Pancreas (tissue), 10 donors: Measurements from ENCODE around the gene TMEM187. TPM values are rescaled to one million over a fixed set of nuclear protein-coding genes. Genes with fewer than 3 reads are reported as not detected.

ENCODE experiments used
- ATAC-seq, 4 donors: fragments of 200-7000 bp; cut with Tn5 transposase; one replicate each; pipeline versions ENCODE4 v1.8.0 to v1.9.1; 2020; ENCODE audit warnings: mild to moderate bottlenecking in 4 of 4, moderate library complexity in 4 of 4
- DNase-seq, 6 donors: peaks; one replicate each; pipeline ENCODE4 v3.0.0-alpha.2; 2020
- FAIRE-seq: peaks from 2 replicates; lab custom pipeline; 2012; peaks lifted over from hg19 to GRCh38; lab: Jason Lieb, UNC
- H3K27ac ChIP-seq, 4 donors: fragments of 200-600 bp; sonication (generic); 1 replicate in 3 of 4; 2 replicates in 1 of 4; pipeline versions ENCODE4 v1.5.0 to v1.8.0; 2020
- H3K27me3 ChIP-seq, 4 donors: fragments of 200-600 bp; one replicate each; pipeline ENCODE4 v1.8.0; 2021
- H3K36me3 ChIP-seq, 3 donors: fragments of 200-600 bp; sonication (generic) in 1 of 3; one replicate each; pipeline versions ENCODE4 v1.5.0 to v1.8.0; 2020 to 2021
- H3K4me1 ChIP-seq, 3 donors: fragments of 200-600 bp; one replicate each; pipeline ENCODE4 v1.8.0; 2021
- H3K4me3 ChIP-seq, 4 donors: fragments of 200-600 bp; sonication (generic) in 2 of 4; one replicate each; pipeline versions ENCODE4 v1.5.0 to v1.8.0; 2020 to 2021
- H3K9me3 ChIP-seq, 4 donors: fragments of 200-600 bp; one replicate each; pipeline ENCODE4 v1.8.0; 2021
- CTCF ChIP-seq, 4 donors: fragments of 200-600 bp; sonication (generic) in 3 of 4; IDR thresholded peaks; one replicate each; pipeline versions ENCODE4 v1.5.0 to v1.8.0; 2021; ENCODE audit warnings: antibody characterized with exemption in 4 of 4
- WGBS, 2 donors: extraction: QIAGEN DNeasy Blood & Tissue Kit; methylation state at CpG; one replicate each; pipeline ENCODE4 v1.1.7; 2013; 5-methylcytosine and 5-hydroxymethylcytosine counted together
- intact Hi-C, 3 donors: fragments of 100-400 bp; cut with DNase I; formaldehyde crosslinking; loops; one replicate each; pipeline versions ENCODE4 v1.11.1 to v1.14.2; 2022
- polyA plus RNA-seq, 2 donors: library from polyadenylated mRNA; stranded (reverse); fragments of 200-250 nt; gene quantifications; one replicate each; pipeline ENCODE4 v1.2.3, GENCODE V29; 2013
- total RNA-seq, 6 donors: library from RNA; stranded (reverse); fragmentation: NEBNext Ultra II Directional in 4 of 6; extraction: Animal tissue kit (Norgen Biotek cat#: 25700) in 4 of 6; gene quantifications; one replicate each; pipeline versions ENCODE4 v1.2.1 to v1.2.4, GENCODE V29; 2021 to 2023
- donor health status: healthy with polysubstance abuse.
- donor health status: DM: no; HTN: no; CAD: no; lungs with moderate emphysema.
- donor health status: DM: no; HTN: no; CAD: no.
- donor health status: control.
- donor health status: control.
- donor health status: Bipolar disorder and iron deficiency.
- donor health status: DM: yes; HTN: yes; CAD: no.
- donor health status: DM: no; HTN: no; CAD: no.
- donor health status: DM: no; HTN: no; CAD: no.
- donor health status: DM: yes; HTN: yes; CAD: no.

TMEM187 gene
- total and polyA plus RNA-seq, 8 donors = 5.2 to 12.4 (median 8.3) TPM

GRCh38 chrX:153960077-153960476 is 12.5 kb upstream of the TMEM187 start:
- 95 to 98% methylated on average over 16 of the region's 16 CpGs for WGBS, 2 donors
- H3K27ac ChIP-seq = no peak overlapping the region
- H3K36me3 ChIP-seq = peaks cover 0 to 48% (median 14%) of the 10 kb centered on the region in 3 donors
- no peaks in the 10 kb centered on the region for H3K9me3 ChIP-seq
- no peaks in the 10 kb centered on the region for H3K4me1 ChIP-seq
- no peak for TF ChIP-seq CTCF (IDR thresholded peaks at IDR 0.05)
- intact Hi-C loops = no loop called here
- FAIRE-seq = no peak
- no peak overlapping the region for H3K4me3 ChIP-seq
- H3K27me3 ChIP-seq = no peaks in the 10 kb centered on the region
- ATAC-seq = no peak
- DNase-seq = peak in 1 of 6 donors; percentile 68

DNA sequence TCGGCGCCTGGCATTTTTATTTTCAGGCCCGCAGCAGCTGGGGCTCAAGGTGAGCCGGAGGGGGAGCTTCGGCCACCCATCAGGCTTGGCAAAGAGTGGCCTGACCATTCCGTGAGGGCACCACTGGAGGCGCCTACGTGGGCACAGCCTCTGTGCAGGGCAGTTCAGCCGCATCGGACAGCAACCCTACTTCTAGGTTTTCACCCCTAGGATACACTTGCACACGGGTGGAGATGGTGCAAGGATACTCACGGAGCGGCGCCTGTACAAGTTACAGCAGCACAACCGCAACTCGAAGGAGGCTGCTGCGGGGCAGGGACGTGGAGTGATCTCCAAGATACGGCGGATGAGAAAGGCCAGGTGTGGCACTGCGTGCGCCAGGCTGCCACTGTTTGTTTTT is 11.8 kb upstream of the TMEM187 start:
- WGBS, 2 donors = 78 to 79% methylated on average over 22 of the region's 22 CpGs
- DNase-seq = peak in 2 of 6 donors; percentile 17 to 60
- intact Hi-C loops = no loop called here
- Histone ChIP-seq H3K27me3 (no peaks in the 10 kb centered on the region), H3K27ac (no peak overlapping the region), H3K4me3 (no peak overlapping the region), H3K4me1 (no peaks in the 10 kb centered on the region), H3K36me3 (peaks cover 0 to 48% (median 14%) of the 10 kb centered on the region in 3 donors), H3K9me3 (no peaks in the 10 kb centered on the region)
- no peak for ATAC-seq
- no peak for FAIRE-seq
- TF ChIP-seq CTCF (IDR thresholded peaks at IDR 0.05) = no peak

GRCh38 chrX:153961292-153961691 is 11.3 kb upstream of the TMEM187 start:
- DNase-seq (peak in 1 of 6 donors; percentile 53), ATAC-seq (no peak), FAIRE-seq (no peak)
- TF ChIP-seq CTCF (IDR thresholded peaks at IDR 0.05) = no peak
- Histone ChIP-seq H3K36me3 (peaks cover 0 to 44% (median 13%) of the 10 kb centered on the region in 3 donors), H3K4me3 (no peak overlapping the region), H3K27ac (no peak overlapping the region), H3K9me3 (no peaks in the 10 kb centered on the region), H3K4me1 (no peaks in the 10 kb centered on the region), H3K27me3 (no peaks in the 10 kb centered on the region)
- 91 to 92% methylated on average over 11 of the region's 11 CpGs for WGBS, 2 donors
- intact Hi-C loops = no loop called here

GRCh38 chrX:153963546-153963945 is 9.0 kb upstream of the TMEM187 start:
- no peak for TF ChIP-seq CTCF (IDR thresholded peaks at IDR 0.05)
- Histone ChIP-seq H3K9me3 (no peaks in the 10 kb centered on the region), H3K4me3 (no peak overlapping the region), H3K27me3 (no peaks in the 10 kb centered on the region), H3K4me1 (no peaks in the 10 kb centered on the region), H3K36me3 (peaks cover 0 to 29% (median 11%) of the 10 kb centered on the region in 3 donors), H3K27ac (no peak overlapping the region)
- WGBS, 2 donors = 88 to 90% methylated on average over 12 of the region's 12 CpGs
- intact Hi-C loops = no loop called here
- ATAC-seq (no peak), FAIRE-seq (no peak), DNase-seq (peak in 1 of 6 donors; percentile 39)

DNA sequence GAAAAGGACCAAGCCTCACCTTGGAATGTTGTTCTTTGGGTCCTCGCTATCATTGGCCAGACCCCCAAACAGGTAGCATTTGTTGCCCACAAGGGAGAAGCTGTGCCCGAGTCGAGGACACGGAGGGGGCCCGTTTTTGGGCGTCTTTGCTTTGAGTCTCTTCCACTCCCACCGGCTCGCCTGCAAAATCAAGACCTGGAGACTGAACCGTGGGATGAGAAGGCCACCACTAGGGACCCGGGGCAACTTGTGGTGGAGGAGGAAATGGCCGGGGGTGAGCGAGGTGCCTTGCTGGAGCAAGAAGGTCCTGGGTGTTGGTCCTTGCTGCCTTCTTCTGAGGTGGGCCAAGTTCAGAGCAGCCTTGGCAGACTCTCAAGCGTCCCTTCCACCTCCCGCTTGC is 8.4 kb upstream of the TMEM187 start:
- WGBS, 2 donors = 91 to 92% methylated on average over 14 of the region's 14 CpGs
- ATAC-seq = no peak
- FAIRE-seq = no peak

More for the DNA sequence above, 8.4 kb upstream of the TMEM187 start:
- Histone ChIP-seq H3K27ac (no peak overlapping the region), H3K27me3 (no peaks in the 10 kb centered on the region), H3K9me3 (no peaks in the 10 kb centered on the region), H3K4me1 (peaks cover 0 to 1% (median 0%) of the 10 kb centered on the region in 3 donors), H3K4me3 (no peak overlapping the region), H3K36me3 (peaks cover 0 to 27% (median 11%) of the 10 kb centered on the region in 3 donors)
- DNase-seq = peak in 1 of 6 donors; percentile 49
- intact Hi-C loops = no loop called here
- no peak for TF ChIP-seq CTCF (IDR thresholded peaks at IDR 0.05)
